Measurements from ENCODE around the gene FAM221B. TPM values are rescaled to one million over a fixed set of nuclear protein-coding genes. Genes with fewer than 3 reads are reported as not detected.

FAM221B gene
- polyA plus RNA-seq, 4 donors = 0.09 TPM; not detected in 3

DNA sequence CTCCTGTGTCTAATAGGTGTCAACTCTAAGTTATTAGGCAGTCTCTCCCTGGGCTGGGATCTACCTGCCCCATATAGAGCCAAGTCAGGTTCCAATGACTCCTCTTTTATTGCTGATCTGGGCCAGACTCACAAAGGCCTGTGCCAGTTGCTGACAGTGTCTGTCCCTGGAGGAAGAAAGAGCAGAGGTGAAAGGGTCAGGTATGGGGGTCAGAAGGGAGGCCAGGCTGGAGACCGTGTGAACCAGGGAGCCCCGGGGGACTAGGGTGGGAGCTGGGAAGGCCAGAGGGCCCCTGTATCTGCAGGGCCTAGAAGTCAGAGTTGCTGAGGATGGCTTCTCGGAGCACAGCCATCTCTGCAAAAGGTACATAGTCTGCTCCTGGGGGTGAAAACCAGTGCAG lies 10.2 kb downstream of the FAM221B start:
- Histone ChIP-seq H3K9me3 (ENCODE audit: control insufficient read depth in 2 of 2, insufficient read depth in 1 of 2, low read depth in 1 of 2, low read length in 1 of 2) (no peaks in the 10 kb centered on the region), H3K27ac (ENCODE audit: low read depth in 1 of 3, low read length in 2 of 3) (no peak overlapping the region), H3K36me3 (ENCODE audit: control insufficient read depth in 3 of 3, insufficient read depth in 2 of 3, low read depth in 1 of 3, low read length in 3 of 3) (no peaks in the 10 kb centered on the region), H3K27me3 (ENCODE audit: control insufficient read depth in 3 of 3, insufficient read depth in 3 of 3, low read length in 3 of 3) (no peaks in the 10 kb centered on the region), H3K4me3 (ENCODE audit: low read depth in 1 of 3, low read length in 3 of 3) (no peak overlapping the region), H3K4me1 (ENCODE audit: control insufficient read depth in 3 of 3, insufficient read depth in 2 of 3, low read depth in 1 of 3, low read length in 2 of 3) (peaks cover 0 to 10% (median 2%) of the 10 kb centered on the region in 3 donors)
- no peak for FAIRE-seq
- 80 to 100% (median 97%) methylated on average over 3 of the region's 3 CpGs for WGBS, 3 donors
- DNase-seq = no peak

DNA sequence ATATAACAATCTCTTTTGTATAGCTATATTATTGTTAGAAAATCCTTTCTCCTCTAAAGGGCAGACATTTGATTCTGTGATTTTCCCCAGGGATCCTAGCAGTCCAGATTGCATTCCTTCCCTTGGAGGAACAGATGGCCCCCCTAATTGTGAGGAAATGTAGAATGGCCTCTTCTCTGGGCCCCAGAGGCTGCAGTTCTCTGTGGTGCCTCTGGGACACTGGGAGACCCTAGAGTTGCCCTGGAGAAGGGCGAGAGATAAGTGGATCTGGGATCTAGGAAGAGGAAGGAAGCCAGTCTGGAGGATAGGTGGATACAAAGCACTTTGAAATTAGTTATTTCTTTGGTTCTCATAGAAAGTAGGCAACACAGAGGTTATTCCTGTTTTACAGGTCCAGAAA lies 11.8 kb downstream of the FAM221B start:
- H3K27ac ChIP-seq (ENCODE audit: low read depth in 1 of 3, low read length in 2 of 3) = no peak overlapping the region
- no peaks in the 10 kb centered on the region for H3K27me3 ChIP-seq (ENCODE audit: control insufficient read depth in 3 of 3, insufficient read depth in 3 of 3, low read length in 3 of 3)
- no peak overlapping the region for H3K4me3 ChIP-seq (ENCODE audit: low read depth in 1 of 3, low read length in 3 of 3)
- WGBS, 3 donors = 68 to 81% (median 75%) methylated on average over 1 of the region's 1 CpG
- H3K9me3 ChIP-seq (ENCODE audit: control insufficient read depth in 2 of 2, insufficient read depth in 1 of 2, low read depth in 1 of 2, low read length in 1 of 2) = no peaks in the 10 kb centered on the region
- H3K36me3 ChIP-seq (ENCODE audit: control insufficient read depth in 3 of 3, insufficient read depth in 2 of 3, low read depth in 1 of 3, low read length in 3 of 3) = no peaks in the 10 kb centered on the region
- DNase-seq = no peak
- peaks cover 4 to 21% (median 10%) of the 10 kb centered on the region in 3 donors for H3K4me1 ChIP-seq (ENCODE audit: control insufficient read depth in 3 of 3, insufficient read depth in 2 of 3, low read depth in 1 of 3, low read length in 2 of 3)
- FAIRE-seq = no peak

DNA sequence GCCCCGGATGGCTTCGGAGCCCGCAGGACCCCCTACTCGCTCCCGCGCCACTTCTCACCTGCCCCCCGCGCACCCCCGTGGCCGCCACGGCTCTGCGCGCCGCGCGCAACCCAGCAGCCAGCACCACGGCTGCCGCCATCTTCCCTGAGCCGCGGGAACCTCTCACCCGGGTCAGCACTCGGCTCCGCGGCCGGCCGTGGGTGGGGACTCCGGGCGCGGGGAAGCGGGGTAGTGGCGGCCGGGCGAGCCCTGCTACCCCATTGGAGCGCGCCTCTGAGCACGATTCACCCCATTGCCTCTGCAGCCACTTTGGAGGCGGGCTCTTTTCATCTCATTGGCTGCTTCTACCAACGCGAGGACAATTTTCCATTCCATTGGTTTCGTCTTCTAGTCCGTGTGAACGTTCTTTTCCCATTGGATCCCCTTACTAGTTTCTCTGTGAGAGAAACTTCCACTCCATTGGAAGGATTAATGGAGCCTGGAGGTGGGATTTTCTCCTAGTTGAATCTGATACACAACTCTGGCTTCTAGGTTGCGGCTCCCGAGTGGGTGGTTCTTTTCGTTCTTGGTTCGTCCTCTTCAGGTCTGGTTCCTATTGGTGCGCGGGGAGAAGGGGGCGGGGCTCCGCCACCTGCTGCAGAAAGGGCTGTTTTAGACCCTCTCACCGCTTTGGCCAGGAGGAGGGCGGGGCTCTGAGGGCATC lies 13.5 kb downstream of the FAM221B start, which contains the start of gene HINT2:
Gene HINT2, minus strand, starts transcription at position 202 of the 703 bp plus-strand sequence. Its CDS starts 63 bp downstream, at position 139.
- FAIRE-seq (peak; percentile 96), DNase-seq (peak; percentile 97 to 99)
- peaks cover 6 to 24% (median 10%) of the 10 kb centered on the region in 3 donors for H3K4me1 ChIP-seq (ENCODE audit: control insufficient read depth in 3 of 3, insufficient read depth in 2 of 3, low read depth in 1 of 3, low read length in 2 of 3)
- 0% methylated on average over 41 to 52 of the region's 52 CpGs for WGBS, 3 donors
- no peaks in the 10 kb centered on the region for H3K9me3 ChIP-seq (ENCODE audit: control insufficient read depth in 2 of 2, insufficient read depth in 1 of 2, low read depth in 1 of 2, low read length in 1 of 2)
- H3K27ac ChIP-seq (ENCODE audit: low read depth in 1 of 3, low read length in 2 of 3) = peak within 1 kb of the TSS; percentile 92 to 98 (median 98)
- no peaks in the 10 kb centered on the region for H3K27me3 ChIP-seq (ENCODE audit: control insufficient read depth in 3 of 3, insufficient read depth in 3 of 3, low read length in 3 of 3)
- H3K36me3 ChIP-seq (ENCODE audit: control insufficient read depth in 3 of 3, insufficient read depth in 2 of 3, low read depth in 1 of 3, low read length in 3 of 3) = peaks cover 0 to 14% (median 0%) of the 10 kb centered on the region in 3 donors
- peak within 1 kb of the TSS; percentile 70 to 88 (median 71) for H3K4me3 ChIP-seq (ENCODE audit: low read depth in 1 of 3, low read length in 3 of 3)

DNA sequence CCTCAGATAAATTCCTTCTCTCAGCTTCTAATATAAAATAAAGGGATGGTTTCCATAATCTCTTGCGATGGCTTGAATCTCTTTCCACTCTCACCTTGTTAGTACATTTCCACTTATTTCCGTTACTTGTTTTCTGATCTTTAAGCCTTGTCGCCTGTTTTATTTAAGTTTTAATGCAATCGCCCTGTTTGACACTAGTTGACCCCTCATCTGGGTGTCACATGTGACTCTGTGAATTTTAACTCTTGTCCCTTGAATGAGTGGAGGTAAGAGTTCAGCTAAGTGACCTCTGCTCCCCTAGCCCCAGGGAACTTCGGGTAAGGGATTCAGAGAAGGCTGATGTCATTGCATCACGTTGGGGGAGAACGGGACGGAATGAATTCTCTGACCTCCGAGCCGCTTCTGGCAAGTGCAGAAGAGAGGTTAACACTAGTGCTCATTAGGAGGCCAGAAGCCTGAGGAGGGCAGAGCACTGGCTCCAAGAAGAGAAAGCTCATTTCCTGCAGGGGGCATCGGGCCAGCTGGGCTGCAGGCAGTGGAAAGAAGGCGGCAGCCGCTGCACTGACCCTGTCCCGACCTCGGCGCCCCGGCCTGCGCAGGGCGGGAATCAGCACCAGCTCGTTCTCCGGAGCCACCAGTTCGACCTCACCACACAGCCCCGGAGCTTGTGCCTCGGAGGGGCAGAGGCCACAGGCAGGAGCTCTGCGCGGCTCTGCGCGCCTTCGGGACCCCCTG lies 14.3 kb downstream of the FAM221B start:
- peak; percentile 82 to 86 for DNase-seq
- Histone ChIP-seq H3K27me3 (ENCODE audit: control insufficient read depth in 3 of 3, insufficient read depth in 3 of 3, low read length in 3 of 3) (no peaks in the 10 kb centered on the region), H3K36me3 (ENCODE audit: control insufficient read depth in 3 of 3, insufficient read depth in 2 of 3, low read depth in 1 of 3, low read length in 3 of 3) (peaks cover 0 to 19% (median 0%) of the 10 kb centered on the region in 3 donors), H3K4me1 (ENCODE audit: control insufficient read depth in 3 of 3, insufficient read depth in 2 of 3, low read depth in 1 of 3, low read length in 2 of 3) (peaks cover 6 to 24% (median 10%) of the 10 kb centered on the region in 3 donors), H3K9me3 (ENCODE audit: control insufficient read depth in 2 of 2, insufficient read depth in 1 of 2, low read depth in 1 of 2, low read length in 1 of 2) (no peaks in the 10 kb centered on the region), H3K4me3 (ENCODE audit: low read depth in 1 of 3, low read length in 3 of 3) (peak overlapping the region; percentile 70 to 88 (median 71)), H3K27ac (ENCODE audit: low read depth in 1 of 3, low read length in 2 of 3) (peak overlapping the region; percentile 92 to 98 (median 98))
- FAIRE-seq = no peak
- 2 to 6% (median 3%) methylated on average over 25 to 29 of the region's 29 CpGs for WGBS, 3 donors

DNA sequence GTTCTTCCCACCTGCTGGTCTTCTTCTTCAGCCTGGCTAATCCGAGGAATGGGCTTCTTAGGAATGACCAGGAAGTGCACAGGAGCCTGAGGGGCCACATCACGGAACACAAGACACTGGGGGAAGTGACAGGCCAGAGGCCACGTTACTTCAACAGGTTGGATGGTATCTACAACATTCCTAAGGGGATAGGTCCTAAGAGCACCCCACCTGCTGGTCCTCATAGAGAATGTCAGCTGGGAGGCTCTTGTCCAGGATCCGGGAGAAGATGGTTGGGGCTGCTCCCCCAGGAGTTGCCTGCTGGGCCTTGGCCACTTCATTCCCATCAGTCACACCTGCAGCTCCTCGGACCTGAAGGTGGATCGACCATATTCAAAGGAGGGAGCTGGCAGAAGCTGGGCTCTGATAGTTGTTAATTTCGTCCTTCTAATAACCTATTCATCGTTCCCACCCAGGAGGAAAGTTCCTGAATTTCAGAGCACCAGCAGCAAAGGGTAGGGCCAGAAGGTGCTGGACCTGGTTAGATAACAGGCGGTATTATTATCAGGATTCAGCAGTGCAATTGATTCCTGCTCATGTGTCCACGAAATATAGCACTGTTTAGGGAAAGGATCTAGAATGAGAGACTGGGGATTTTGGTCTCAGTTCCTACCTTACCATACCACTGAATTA lies 15.0 kb downstream of the FAM221B start:
- H3K27me3 ChIP-seq (ENCODE audit: control insufficient read depth in 3 of 3, insufficient read depth in 3 of 3, low read length in 3 of 3) = no peaks in the 10 kb centered on the region
- no peaks in the 10 kb centered on the region for H3K9me3 ChIP-seq (ENCODE audit: control insufficient read depth in 2 of 2, insufficient read depth in 1 of 2, low read depth in 1 of 2, low read length in 1 of 2)
- peaks cover 0 to 25% (median 0%) of the 10 kb centered on the region in 3 donors for H3K36me3 ChIP-seq (ENCODE audit: control insufficient read depth in 3 of 3, insufficient read depth in 2 of 3, low read depth in 1 of 3, low read length in 3 of 3)
- FAIRE-seq = no peak
- peak; percentile 48 to 54 for DNase-seq
- peak overlapping the region; percentile 92 to 98 (median 98) for H3K27ac ChIP-seq (ENCODE audit: low read depth in 1 of 3, low read length in 2 of 3)
- WGBS, 3 donors = 41 to 72% (median 61%) methylated on average over 10 of the region's 10 CpGs
- peaks cover 6 to 24% (median 10%) of the 10 kb centered on the region in 3 donors for H3K4me1 ChIP-seq (ENCODE audit: control insufficient read depth in 3 of 3, insufficient read depth in 2 of 3, low read depth in 1 of 3, low read length in 2 of 3)
- no peak overlapping the region for H3K4me3 ChIP-seq (ENCODE audit: low read depth in 1 of 3, low read length in 3 of 3)

DNA sequence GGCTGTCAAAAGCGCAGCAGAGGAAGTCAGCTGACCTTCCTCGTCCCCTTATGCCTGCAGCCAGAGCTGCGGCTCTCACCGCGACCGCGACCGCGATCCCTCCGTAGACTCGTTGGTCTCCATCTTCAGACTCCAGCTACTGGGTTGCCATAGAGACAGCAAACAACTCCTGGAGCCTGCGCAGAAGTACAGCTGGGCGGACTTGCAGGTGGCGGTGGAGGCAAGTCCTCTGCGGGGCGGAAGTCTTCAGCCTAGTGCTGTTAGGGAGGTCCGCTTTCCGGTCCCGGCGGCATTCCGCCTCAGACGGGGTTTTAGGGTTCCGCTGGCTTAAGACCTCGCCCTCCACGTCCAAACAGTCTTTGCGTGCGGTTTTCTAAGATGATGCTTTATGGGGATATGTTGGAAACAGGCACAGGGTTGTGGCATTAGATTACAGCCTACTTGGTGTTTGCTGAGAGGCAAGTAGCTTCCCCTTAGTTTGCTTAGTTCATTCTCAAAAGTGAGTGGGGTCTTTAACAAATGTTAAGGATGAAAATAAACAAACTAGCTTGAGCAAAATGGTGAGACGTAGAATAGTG lies 16.4 kb downstream of the FAM221B start, which contains the start of gene SPAG8:
Gene SPAG8, minus strand, starts transcription at position 238 of the 578 bp plus-strand sequence. Its CDS starts 115 bp downstream, at position 123.
- H3K4me3 ChIP-seq (ENCODE audit: low read depth in 1 of 3, low read length in 3 of 3) = peak within 1 kb of the TSS in 2 of 3 donors; percentile 21 to 46
- DNase-seq = peak; percentile 95 to 97
- H3K9me3 ChIP-seq (ENCODE audit: control insufficient read depth in 2 of 2, insufficient read depth in 1 of 2, low read depth in 1 of 2, low read length in 1 of 2) = no peaks in the 10 kb centered on the region
- H3K4me1 ChIP-seq (ENCODE audit: control insufficient read depth in 3 of 3, insufficient read depth in 2 of 3, low read depth in 1 of 3, low read length in 2 of 3) = peaks cover 6 to 24% (median 10%) of the 10 kb centered on the region in 3 donors
- H3K36me3 ChIP-seq (ENCODE audit: control insufficient read depth in 3 of 3, insufficient read depth in 2 of 3, low read depth in 1 of 3, low read length in 3 of 3) = peaks cover 0 to 30% (median 0%) of the 10 kb centered on the region in 3 donors
- no peaks in the 10 kb centered on the region for H3K27me3 ChIP-seq (ENCODE audit: control insufficient read depth in 3 of 3, insufficient read depth in 3 of 3, low read length in 3 of 3)
- peak within 1 kb of the TSS; percentile 65 to 98 (median 83) for H3K27ac ChIP-seq (ENCODE audit: low read depth in 1 of 3, low read length in 2 of 3)
- 1 to 2% (median 2%) methylated on average over 27 to 28 of the region's 28 CpGs for WGBS, 3 donors
- no peak for FAIRE-seq

DNA sequence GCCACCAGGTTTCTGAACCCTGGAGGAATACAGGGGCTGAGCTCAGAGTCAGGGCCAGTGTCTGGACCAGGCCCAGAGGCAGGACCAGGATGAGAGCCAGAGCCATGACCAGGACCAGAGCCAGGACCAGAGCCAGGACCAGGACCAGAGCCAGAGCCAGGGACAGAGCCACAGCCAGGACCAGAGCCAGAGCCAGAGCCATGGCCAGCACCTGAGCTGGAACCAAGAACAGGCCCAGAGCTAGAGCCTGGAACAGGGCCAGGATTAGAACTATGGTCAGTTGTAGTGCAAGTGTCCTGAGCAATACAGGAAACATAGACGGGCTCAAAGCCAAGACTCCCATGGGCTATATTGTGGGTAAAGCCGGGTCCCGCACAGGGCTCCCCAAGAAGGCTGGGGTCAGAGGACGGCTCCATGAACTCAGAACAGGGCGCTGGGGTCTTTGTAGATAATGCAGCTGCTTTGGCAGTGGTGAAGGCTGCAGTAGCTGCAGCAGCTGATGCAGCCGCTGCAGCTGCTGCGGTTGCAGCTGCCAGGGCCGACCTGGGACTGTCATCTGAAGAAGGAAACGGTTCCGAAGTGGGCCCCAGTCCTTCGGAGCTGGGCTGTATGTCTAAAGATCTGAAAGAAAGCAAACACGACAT lies 17.0 kb downstream of the FAM221B start:
- DNase-seq (no peak), FAIRE-seq (no peak)
- H3K27ac ChIP-seq (ENCODE audit: low read depth in 1 of 3, low read length in 2 of 3) = peak overlapping the region; percentile 57 to 83 (median 65)
- 8 to 11% (median 11%) methylated on average over 12 of the region's 12 CpGs for WGBS, 3 donors
- H3K36me3 ChIP-seq (ENCODE audit: control insufficient read depth in 3 of 3, insufficient read depth in 2 of 3, low read depth in 1 of 3, low read length in 3 of 3) = peaks cover 0 to 35% (median 0%) of the 10 kb centered on the region in 3 donors
- H3K4me1 ChIP-seq (ENCODE audit: control insufficient read depth in 3 of 3, insufficient read depth in 2 of 3, low read depth in 1 of 3, low read length in 2 of 3) = peaks cover 6 to 24% (median 10%) of the 10 kb centered on the region in 3 donors
- H3K9me3 ChIP-seq (ENCODE audit: control insufficient read depth in 2 of 2, insufficient read depth in 1 of 2, low read depth in 1 of 2, low read length in 1 of 2) = no peaks in the 10 kb centered on the region
- no peaks in the 10 kb centered on the region for H3K27me3 ChIP-seq (ENCODE audit: control insufficient read depth in 3 of 3, insufficient read depth in 3 of 3, low read length in 3 of 3)
- peak overlapping the region in 2 of 3 donors; percentile 21 to 46 for H3K4me3 ChIP-seq (ENCODE audit: low read depth in 1 of 3, low read length in 3 of 3)
